Measurements from ENCODE around the gene PTPRK.

Gene PTPRK

GRCh38 chr6:128337619-128338018 is 182.8 kb downstream of the PTPRK start:
- DNase-seq: no peak

GRCh38 chr6:128336436-128337095 is 183.8 kb downstream of the PTPRK start:
- no peak for DNase-seq

- no peak for DNase-seq
Observed at GRCh38 chr6:128335963-128336362, 184.4 kb downstream of the PTPRK start.

GRCh38 chr6:128333581-128334223 is 186.7 kb downstream of the PTPRK start:
- no peak for DNase-seq

GRCh38 chr6:128327890-128328289 is 192.5 kb downstream of the PTPRK start:
- no peak for DNase-seq

- DNase-seq: no peak
Observed at GRCh38 chr6:128323011-128323410, 197.4 kb downstream of the PTPRK start.

- no peak for DNase-seq
Observed at GRCh38 chr6:128319946-128320345, 200.5 kb downstream of the PTPRK start.

GRCh38 chr6:128319157-128319556 is 201.2 kb downstream of the PTPRK start:
- DNase-seq: no peak

- DNase-seq: no peak
Observed at GRCh38 chr6:128316258-128316929, 204.0 kb downstream of the PTPRK start.

GRCh38 chr6:128314190-128314589 is 206.2 kb downstream of the PTPRK start:
- no peak for DNase-seq

GRCh38 chr6:128311944-128312570 is 208.3 kb downstream of the PTPRK start:
- DNase-seq: no peak

GRCh38 chr6:128310451-128310850 is 209.9 kb downstream of the PTPRK start:
- DNase-seq: no peak

- no peak for DNase-seq
Observed at GRCh38 chr6:128307671-128308070, 212.7 kb downstream of the PTPRK start.

GRCh38 chr6:128305976-128306375 is 214.4 kb downstream of the PTPRK start:
- DNase-seq: no peak

- no peak for DNase-seq
Observed at GRCh38 chr6:128305228-128305627, 215.2 kb downstream of the PTPRK start.

GRCh38 chr6:128303870-128304269 is 216.5 kb downstream of the PTPRK start:
- no peak for DNase-seq

- no peak for DNase-seq
Observed at GRCh38 chr6:128302942-128303341, 217.5 kb downstream of the PTPRK start.

GRCh38 chr6:128295670-128296069 is 224.7 kb downstream of the PTPRK start:
- DNase-seq: no peak

GRCh38 chr6:128290221-128290620 is 230.2 kb downstream of the PTPRK start:
- no peak for DNase-seq

- DNase-seq: no peak
Observed at GRCh38 chr6:128284128-128284527, 236.3 kb downstream of the PTPRK start.

- DNase-seq: no peak
Observed at GRCh38 chr6:128282961-128283360, 237.4 kb downstream of the PTPRK start.

GRCh38 chr6:128280960-128281359 is 239.4 kb downstream of the PTPRK start:
- no peak for DNase-seq

- DNase-seq: no peak
Observed at GRCh38 chr6:128280066-128280465, 240.3 kb downstream of the PTPRK start.

- DNase-seq: no peak
Observed at GRCh38 chr6:128278836-128279235, 241.6 kb downstream of the PTPRK start.

All from NCI-H1105 (cell line).